Activated T-cell treated with anti-CD3 and anti-CD28 coated beads, Interleukin-2, amount 50 U/mL, for 4 hours (primary cell): ENCODE results near the gene PKMYT1. TPM values are rescaled to one million over a fixed set of nuclear protein-coding genes. Genes with fewer than 3 reads are reported as not detected.

ENCODE experiments used
- ATAC-seq, 2 donors: fragments of 200-7000 bp; cut with Tn5 transposase; one replicate each; pipeline ENCODE4 v1.10.0; 2021
- DNase-seq: peaks from one replicate; pipeline ENCODE4 v3.0.0-alpha.2; 2020
- H3K27me3 Mint-ChIP-seq: one replicate; pipeline ENCODE4 v1.8.0; 2021; ENCODE audit warnings: low read depth, mixed read lengths
- H3K36me3 Mint-ChIP-seq: one replicate; pipeline ENCODE4 v1.8.0; 2022; ENCODE audit warnings: mixed read lengths; ENCODE audit not compliant: insufficient read depth
- H3K4me1 Mint-ChIP-seq: one replicate; pipeline ENCODE4 v1.8.0; 2021; ENCODE audit warnings: low read depth, mixed read lengths
- H3K4me3 Mint-ChIP-seq: one replicate; pipeline ENCODE4 v1.8.0; 2021; ENCODE audit warnings: mild to moderate bottlenecking, moderate library complexity, mixed read lengths
- H3K9me3 Mint-ChIP-seq: one replicate; pipeline ENCODE4 v1.8.0; 2021; ENCODE audit warnings: mixed read lengths
- total RNA-seq, 3 donors: library from RNA; stranded (reverse); gene quantifications; one replicate each; pipeline ENCODE4 v1.2.1, GENCODE V29; 2021

Gene PKMYT1
- total RNA-seq, 3 donors from 2014 or later, result 53.1 to 79.1 (median 66.0) TPM

GRCh38 chr16:2992383-2993081 lies 12.3 kb upstream of the PKMYT1 start:
- no peak overlapping the region for H3K4me3 Mint-ChIP-seq
- H3K9me3 Mint-ChIP-seq, result no peaks in the 10 kb centered on the region
- H3K4me1 Mint-ChIP-seq, result no peaks in the 10 kb centered on the region
- ATAC-seq (no peak), DNase-seq (no peak)
- no peaks in the 10 kb centered on the region for H3K36me3 Mint-ChIP-seq
- H3K27me3 Mint-ChIP-seq, result no peaks in the 10 kb centered on the region

- DNase-seq (no peak), ATAC-seq (no peak)
- H3K36me3 Mint-ChIP-seq, result no peaks in the 10 kb centered on the region
- H3K27me3 Mint-ChIP-seq, result no peaks in the 10 kb centered on the region
- no peaks in the 10 kb centered on the region for H3K9me3 Mint-ChIP-seq
- H3K4me1 Mint-ChIP-seq, result no peaks in the 10 kb centered on the region
- no peak overlapping the region for H3K4me3 Mint-ChIP-seq
Measured at GRCh38 chr16:2991566-2992261, 11.5 kb upstream of the PKMYT1 start.

GRCh38 chr16:2990891-2991290 lies 10.6 kb upstream of the PKMYT1 start:
- Mint-ChIP-seq H3K36me3 (no peaks in the 10 kb centered on the region), H3K9me3 (no peaks in the 10 kb centered on the region), H3K27me3 (no peaks in the 10 kb centered on the region), H3K4me3 (no peak overlapping the region), H3K4me1 (no peaks in the 10 kb centered on the region)
- ATAC-seq (no peak), DNase-seq (no peak)

GRCh38 chr16:2988590-2989099 lies 8.4 kb upstream of the PKMYT1 start:
- DNase-seq (no peak), ATAC-seq (no peak)
- Mint-ChIP-seq H3K36me3 (no peaks in the 10 kb centered on the region), H3K9me3 (no peaks in the 10 kb centered on the region), H3K4me1 (peaks cover 3% of the 10 kb centered on the region), H3K4me3 (no peak overlapping the region), H3K27me3 (no peaks in the 10 kb centered on the region)

- no peak overlapping the region for H3K4me3 Mint-ChIP-seq
- DNase-seq (no peak), ATAC-seq (no peak)
- peaks cover 3% of the 10 kb centered on the region for H3K4me1 Mint-ChIP-seq
- no peaks in the 10 kb centered on the region for H3K9me3 Mint-ChIP-seq
- H3K27me3 Mint-ChIP-seq, result no peaks in the 10 kb centered on the region
- no peaks in the 10 kb centered on the region for H3K36me3 Mint-ChIP-seq
Measured at GRCh38 chr16:2987833-2988232, 7.6 kb upstream of the PKMYT1 start.

- DNase-seq, result no peak
- Mint-ChIP-seq H3K4me3 (no peak overlapping the region), H3K4me1 (peaks cover 3% of the 10 kb centered on the region), H3K9me3 (no peaks in the 10 kb centered on the region), H3K36me3 (no peaks in the 10 kb centered on the region), H3K27me3 (no peaks in the 10 kb centered on the region)
- ATAC-seq, result no peak
Measured at GRCh38 chr16:2987286-2987685, 7.0 kb upstream of the PKMYT1 start.

GRCh38 chr16:2986623-2987188 lies 6.5 kb upstream of the PKMYT1 start:
- no peaks in the 10 kb centered on the region for H3K27me3 Mint-ChIP-seq
- DNase-seq, result no peak
- no peak overlapping the region for H3K4me3 Mint-ChIP-seq
- peaks cover 4% of the 10 kb centered on the region for H3K4me1 Mint-ChIP-seq
- ATAC-seq, result no peak
- no peaks in the 10 kb centered on the region for H3K36me3 Mint-ChIP-seq
- no peaks in the 10 kb centered on the region for H3K9me3 Mint-ChIP-seq

- Mint-ChIP-seq H3K9me3 (no peaks in the 10 kb centered on the region), H3K36me3 (no peaks in the 10 kb centered on the region), H3K27me3 (no peaks in the 10 kb centered on the region), H3K4me3 (no peak overlapping the region), H3K4me1 (peaks cover 10% of the 10 kb centered on the region)
- no peak for DNase-seq
- no peak for ATAC-seq
Measured at GRCh38 chr16:2985893-2986355, 5.7 kb upstream of the PKMYT1 start.

GRCh38 chr16:2985462-2985861 lies 5.2 kb upstream of the PKMYT1 start:
- ATAC-seq, result no peak

GRCh38 chr16:2983706-2984136 lies 3.5 kb upstream of the PKMYT1 start:
- Mint-ChIP-seq H3K9me3 (no peaks in the 10 kb centered on the region), H3K4me3 (no peak overlapping the region), H3K27me3 (no peaks in the 10 kb centered on the region), H3K36me3 (no peaks in the 10 kb centered on the region), H3K4me1 (peaks cover 14% of the 10 kb centered on the region)
- peak; percentile 49 to 61 for ATAC-seq
- DNase-seq, result peak; percentile 52

More at GRCh38 chr16:2985462-2985861, 5.2 kb upstream of the PKMYT1 start:
- Mint-ChIP-seq H3K36me3 (no peaks in the 10 kb centered on the region), H3K27me3 (no peaks in the 10 kb centered on the region), H3K4me1 (peaks cover 14% of the 10 kb centered on the region), H3K9me3 (no peaks in the 10 kb centered on the region), H3K4me3 (no peak overlapping the region)
- DNase-seq, result no peak

- ATAC-seq (no peak), DNase-seq (no peak)
- peaks cover 14% of the 10 kb centered on the region for H3K4me1 Mint-ChIP-seq
- no peaks in the 10 kb centered on the region for H3K27me3 Mint-ChIP-seq
- no peaks in the 10 kb centered on the region for H3K9me3 Mint-ChIP-seq
- H3K4me3 Mint-ChIP-seq, result no peak overlapping the region
- no peaks in the 10 kb centered on the region for H3K36me3 Mint-ChIP-seq
Measured at GRCh38 chr16:2982402-2982801, 2.2 kb upstream of the PKMYT1 start.

GRCh38 chr16:2981899-2982250 lies 1.6 kb upstream of the PKMYT1 start:
- Mint-ChIP-seq H3K27me3 (no peaks in the 10 kb centered on the region), H3K4me1 (peaks cover 14% of the 10 kb centered on the region), H3K4me3 (peak overlapping the region; percentile 79), H3K9me3 (no peaks in the 10 kb centered on the region), H3K36me3 (no peaks in the 10 kb centered on the region)
- ATAC-seq (no peak), DNase-seq (no peak)

- Mint-ChIP-seq H3K4me3 (peak overlapping the region; percentile 79), H3K36me3 (no peaks in the 10 kb centered on the region), H3K4me1 (peaks cover 14% of the 10 kb centered on the region), H3K27me3 (no peaks in the 10 kb centered on the region), H3K9me3 (no peaks in the 10 kb centered on the region)
- ATAC-seq (no peak), DNase-seq (no peak)
Measured at GRCh38 chr16:2981177-2981898, 1.1 kb upstream of the PKMYT1 start.

GRCh38 chr16:2979669-2980226 lies 498 bp downstream of the PKMYT1 start:
- Mint-ChIP-seq H3K9me3 (no peaks in the 10 kb centered on the region), H3K27me3 (no peaks in the 10 kb centered on the region), H3K4me3 (peak overlapping the region; percentile 77), H3K4me1 (peaks cover 14% of the 10 kb centered on the region), H3K36me3 (no peaks in the 10 kb centered on the region)
- DNase-seq, result no peak
- peak; percentile 6 to 12 for ATAC-seq
